ENCODE results near the gene ASGR2.
"Not testable (repeated sequence)": the region's sequence is repeated elsewhere in the genome, so short reads cannot be mapped to it uniquely, and the experiment has no call there.

ASGR2 gene

DNA sequence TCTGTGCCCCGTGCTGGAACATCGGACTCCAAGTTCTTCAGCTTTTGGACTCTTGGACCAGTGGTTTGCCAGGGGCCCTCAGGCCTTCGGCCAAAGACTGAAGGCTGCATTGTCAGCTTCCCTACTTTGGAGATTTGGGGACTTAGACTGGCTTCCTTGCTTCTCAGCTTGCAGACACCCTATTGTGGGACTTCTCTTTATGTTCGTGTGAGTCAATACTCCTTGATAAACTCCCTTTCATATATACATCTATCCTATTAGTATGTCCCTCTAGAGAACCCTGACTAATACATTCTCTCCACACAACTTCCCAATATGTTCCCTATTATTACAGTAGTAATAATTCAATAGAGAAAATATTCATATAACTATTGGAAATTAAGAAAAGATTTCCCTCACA, 9.2 kb upstream of the ASGR2 start:
- DNase-seq = no peak

DNA sequence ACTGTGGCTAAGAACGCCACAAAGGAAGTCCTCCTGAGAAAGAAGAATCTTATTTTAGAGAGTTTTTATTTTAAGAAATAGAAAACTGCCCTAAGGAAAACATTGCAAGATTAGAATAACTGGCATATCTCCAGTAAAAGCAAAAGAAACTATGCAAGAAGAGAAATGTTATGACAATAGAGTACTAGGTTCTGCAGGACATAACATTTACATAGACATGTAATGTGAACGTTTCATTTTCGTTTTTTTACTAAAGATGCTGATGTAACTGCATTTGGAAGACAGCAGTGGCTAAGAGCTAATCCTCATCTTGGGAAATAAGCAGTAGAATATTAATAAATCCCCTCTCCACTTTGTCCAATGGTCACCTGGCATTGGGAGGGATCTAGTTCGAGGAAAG, 7.8 kb upstream of the ASGR2 start:
- no peak for DNase-seq

DNA sequence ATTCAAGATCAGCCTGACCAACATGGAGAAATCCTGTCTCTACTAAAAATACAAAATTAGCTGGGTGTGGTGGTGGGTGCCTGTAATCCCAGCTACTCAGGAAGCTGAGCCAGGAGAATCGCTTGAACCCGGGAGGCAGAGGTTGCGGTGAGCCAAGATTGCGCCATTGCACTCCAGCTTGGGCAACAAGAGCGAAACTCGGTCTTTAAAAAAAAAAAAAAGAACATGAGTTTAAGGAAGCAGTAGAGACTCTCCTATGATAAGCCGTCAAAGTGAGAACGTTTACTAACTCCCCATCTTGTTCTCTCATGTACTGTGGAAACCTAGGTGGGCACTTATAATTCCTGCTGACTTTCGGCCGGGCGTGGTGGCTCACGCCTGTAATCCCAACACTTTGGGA, 6.0 kb upstream of the ASGR2 start:
- not testable (repeated sequence) for DNase-seq

DNA sequence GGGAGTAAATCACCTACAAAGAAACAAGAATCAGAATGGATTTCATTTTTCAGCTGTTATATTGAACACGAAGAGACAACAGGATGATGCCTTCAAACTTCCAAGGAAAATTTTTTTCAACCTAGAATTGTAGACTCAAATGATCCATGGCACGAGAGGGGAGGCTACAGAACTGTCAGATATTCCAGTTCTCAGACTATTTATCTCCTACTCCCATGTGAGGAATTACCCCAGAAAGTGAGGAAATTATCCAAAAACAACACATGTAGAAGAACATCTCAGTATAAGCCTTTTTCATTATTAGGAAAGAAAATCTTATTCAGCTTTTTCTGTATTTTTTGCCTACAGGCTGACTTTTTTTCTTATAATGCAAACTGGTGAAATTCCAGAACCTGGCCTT, 5.5 kb upstream of the ASGR2 start:
- DNase-seq = no peak

DNA sequence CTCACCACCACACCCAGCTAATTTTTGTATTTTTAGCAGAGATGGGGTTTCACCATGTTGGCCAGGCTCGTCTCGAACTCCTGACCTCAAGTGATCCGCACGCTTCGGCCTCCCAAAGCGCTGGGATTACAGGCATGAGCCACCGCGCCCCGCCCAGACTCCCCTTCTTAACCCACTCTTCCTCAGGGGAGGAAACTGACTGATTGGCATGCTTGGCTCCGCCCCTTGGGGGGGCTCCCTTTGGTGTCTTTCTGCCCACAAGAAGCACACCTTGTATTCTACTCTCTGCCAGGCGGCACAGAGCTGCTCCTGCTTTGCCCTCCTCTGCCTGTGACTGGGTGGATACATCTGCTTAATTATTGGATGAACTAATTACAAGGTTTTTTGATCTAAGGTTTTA, 4.7 kb upstream of the ASGR2 start:
- no peak for DNase-seq

DNA sequence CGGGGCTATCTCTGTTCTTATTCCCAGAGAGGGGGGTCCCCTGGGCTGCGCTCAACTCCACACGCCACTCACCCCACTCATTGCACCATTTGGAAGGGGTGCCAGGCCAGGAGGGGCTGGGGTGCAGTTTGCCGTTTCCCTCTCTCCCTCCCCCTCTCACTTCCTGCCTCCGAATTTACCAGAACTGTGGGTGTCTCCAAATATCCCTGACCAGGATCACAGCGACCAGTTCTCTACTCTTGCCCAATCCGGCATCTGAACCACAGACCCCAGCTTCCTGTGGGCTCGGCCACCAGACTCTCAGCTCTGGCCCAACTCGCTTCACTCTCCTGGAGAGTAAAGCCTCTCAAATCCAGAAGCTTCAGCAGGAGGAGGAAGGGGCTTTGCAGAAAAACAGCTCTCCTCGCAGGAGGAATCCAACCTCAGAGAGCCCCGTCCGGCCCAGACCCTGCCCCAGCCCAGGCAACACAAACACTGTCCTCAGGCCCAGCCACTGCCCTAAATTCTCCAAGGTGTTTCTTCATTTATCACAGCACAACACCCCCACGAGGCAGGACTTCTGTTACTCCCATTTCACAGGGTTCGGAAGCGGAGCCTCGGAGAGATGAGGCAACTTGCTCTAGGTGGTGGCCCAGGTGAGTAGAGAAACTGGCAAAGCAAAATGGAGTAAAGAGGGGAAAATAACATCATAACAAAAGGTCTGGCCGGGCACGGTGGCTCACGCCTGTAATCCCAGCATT, 423 bp upstream of the ASGR2 start:
- DNase-seq = no peak

DNA sequence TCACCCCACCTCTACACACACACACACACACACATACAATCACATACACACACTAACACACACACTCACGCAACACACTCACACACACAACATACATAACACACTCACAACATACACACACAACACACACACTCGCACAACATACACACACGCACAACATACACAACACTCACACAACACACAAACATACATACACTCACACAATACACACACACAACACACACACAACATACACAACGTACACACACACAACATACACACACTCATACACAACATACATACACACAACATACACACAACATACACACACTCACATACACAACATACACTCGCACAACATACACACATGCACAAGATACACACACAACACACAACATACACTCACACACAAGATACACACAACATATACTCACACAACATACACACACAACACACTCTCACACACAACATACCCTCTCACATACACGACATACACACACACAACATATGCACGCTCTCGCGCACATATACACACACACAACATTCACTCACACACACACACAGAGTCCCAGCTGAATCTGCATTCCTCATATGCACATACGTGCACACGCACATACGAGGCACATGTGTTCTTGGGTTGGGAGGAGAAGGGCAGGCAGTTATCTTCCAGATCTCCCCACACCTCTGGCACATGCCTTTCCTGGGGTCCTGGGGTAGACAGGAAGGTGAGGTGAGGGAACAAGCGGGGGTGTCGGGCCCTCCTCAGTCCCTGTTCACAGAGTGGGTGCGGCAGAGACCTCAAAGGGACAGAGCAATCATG, 1.1 kb downstream of the ASGR2 start:
- no peak for DNase-seq

DNA sequence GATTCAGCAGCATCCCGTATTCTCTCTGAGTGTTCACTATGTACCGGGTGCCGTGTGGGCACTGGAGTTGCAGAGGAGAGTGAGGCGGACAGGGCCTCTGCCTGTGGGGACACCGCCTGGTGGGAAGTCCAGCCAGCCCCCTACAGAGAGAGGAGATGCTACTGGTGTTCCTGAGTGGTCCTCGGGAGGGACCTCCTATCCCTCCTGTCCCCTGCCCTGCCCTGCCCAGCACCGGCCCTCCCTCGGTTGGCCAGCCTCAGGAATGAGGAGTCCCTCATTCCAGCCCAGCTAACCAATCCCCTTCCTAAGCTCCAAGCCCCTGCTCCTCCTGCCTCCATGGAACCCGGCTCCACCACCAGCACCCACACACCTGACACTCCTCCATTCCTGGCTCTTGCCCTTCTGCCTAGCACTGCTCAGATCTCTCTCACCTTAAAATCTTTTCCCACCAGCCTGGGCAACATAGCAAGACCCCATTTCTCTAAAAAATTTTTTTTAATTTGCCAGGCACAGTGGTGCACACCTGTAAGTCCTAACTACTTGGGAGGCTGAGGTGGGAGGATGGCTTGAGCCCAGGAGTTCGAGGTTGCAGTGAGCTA, 2.0 kb downstream of the ASGR2 start:
- DNase-seq = no peak

DNA sequence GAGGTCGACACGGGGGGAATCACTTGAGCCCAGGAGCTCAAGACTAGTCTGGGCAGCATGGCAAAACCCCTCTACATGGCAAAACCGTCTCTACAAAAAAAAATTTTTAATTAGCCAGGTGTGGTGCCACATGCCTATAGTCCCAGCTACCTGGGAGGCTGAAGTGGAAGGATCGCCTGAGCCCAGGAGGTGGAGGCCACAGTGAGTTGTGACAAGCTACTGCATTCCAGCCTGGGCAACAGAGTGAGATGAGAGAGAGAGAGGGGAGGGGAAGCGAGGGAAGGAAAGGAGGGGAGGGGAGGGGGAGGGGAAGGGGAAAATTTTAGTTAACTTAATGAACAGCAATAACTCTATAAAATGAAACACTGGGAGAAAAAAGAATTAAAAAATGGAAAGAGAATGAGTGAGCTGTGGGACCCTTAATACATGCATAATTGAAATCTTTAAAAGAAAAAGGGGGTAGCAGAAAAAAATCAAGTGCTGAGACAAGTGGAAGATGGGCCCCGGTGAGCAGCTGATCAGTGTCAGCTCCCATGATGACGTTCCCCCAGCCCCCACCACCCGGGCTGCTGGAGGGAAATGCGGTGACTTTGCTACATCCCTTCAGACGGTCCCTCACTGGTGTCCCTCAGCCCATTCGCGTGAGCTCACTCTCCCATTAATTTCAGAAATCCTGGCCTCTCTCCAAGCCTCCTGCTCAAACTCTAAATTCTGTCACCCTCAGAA, 2.7 kb downstream of the ASGR2 start:
- no peak for DNase-seq

DNA sequence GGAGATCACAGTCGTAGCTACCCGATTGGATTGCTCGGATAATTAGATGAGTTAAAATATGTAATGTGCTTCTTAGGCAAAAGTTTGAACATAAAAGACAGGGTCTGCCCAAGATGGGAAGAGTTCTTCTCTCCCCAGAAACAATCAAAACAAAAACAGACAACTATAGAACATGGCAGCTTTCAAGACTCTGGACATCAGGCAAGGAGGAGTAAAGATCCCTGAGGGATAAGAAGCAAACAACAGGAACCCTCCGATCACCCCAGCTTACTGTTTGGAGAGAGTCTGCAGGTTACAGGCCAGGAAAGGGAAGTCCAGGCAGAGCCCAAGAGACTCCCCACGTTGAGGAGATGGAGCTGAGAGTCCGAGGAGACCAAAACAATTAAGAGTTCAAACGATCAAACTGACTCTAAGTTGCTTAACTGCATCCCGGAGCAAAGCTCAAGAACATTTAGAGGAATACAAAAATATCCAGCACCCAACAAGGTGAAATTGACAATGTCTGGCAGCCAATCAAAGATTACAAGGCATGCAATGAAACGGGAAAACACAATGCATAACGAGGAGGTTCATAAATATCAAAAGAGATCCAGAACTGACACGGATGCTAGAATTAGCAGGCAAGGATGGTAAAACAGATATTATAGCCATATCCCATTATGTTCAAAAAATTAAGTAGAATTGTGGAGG, 3.9 kb downstream of the ASGR2 start:
- DNase-seq = no peak

DNA sequence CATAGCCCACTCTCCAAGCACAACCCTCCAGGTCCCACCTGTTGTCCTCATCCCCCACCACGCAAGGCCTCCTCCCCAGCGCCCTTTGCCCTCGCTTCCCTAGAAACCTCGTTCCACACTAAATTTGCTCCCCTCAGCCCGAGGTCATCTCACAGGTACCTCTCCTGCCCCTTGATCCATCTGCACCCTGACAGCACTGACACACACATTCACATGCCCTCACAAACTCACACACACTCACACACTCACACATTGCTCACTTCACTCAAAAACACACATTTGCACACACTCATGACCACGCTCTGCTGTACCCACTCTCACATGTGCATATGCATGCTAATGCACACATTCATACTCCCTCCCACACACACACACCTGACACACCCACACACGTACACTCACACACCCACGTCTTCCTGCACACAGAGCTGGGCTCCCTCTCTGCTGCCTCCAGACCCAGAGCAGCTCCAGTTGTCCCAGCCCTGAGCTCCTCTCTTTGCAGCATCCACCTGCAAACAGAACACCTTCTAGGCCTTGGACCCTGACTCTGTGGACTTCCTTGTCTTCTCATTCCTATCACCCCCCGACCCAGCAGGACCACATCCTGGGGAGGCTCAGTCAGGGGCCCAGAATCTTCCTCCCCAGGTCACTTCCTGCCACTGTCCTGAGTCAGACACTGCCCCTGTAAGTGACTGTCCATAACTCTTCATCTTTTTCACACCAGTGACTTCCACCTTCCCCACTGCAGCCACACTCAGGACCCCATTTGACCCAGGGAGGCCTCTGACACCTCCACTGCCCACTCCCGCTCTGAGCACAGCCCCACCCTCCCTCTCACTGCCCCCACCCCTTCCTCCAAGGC, 4.9 kb downstream of the ASGR2 start:
- no peak for DNase-seq

DNA sequence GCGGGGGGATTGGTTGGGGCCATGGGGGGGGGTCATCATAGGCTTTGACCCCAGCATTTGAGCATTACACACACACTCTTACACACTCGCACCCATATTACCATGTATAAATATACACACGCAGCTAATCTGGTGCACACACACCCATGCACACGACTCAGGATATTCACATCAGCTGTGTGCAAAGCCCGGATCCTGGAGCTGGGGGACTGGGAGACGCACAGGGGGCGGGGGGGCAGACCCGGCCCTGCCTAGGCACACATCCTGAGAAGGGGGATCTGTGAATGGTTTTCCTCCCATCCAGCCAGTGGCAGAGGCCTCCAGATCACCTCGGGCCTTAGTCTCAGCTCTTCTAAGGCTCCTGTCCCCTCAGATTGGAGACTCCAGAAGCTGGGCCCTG, 5.6 kb downstream of the ASGR2 start:
- no peak for DNase-seq

DNA sequence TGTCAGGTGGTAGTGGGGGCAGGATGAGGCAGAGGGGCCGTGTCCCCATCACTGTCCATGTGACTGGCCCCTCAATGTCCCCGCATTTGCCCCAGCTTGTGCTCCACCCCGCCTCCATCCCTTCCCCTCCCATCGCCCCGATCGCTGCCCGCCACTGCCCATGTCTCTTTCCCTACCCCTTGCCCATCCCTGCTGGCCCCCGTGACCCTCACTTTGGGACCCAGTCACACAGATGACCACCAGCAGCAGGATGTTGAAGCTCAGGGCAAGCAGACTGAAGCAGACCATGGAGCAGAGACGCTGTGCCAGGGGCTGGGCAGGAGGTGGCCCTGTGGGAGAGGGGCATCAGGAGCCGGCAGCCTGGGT, 6.1 kb downstream of the ASGR2 start:
- DNase-seq = no peak

DNA sequence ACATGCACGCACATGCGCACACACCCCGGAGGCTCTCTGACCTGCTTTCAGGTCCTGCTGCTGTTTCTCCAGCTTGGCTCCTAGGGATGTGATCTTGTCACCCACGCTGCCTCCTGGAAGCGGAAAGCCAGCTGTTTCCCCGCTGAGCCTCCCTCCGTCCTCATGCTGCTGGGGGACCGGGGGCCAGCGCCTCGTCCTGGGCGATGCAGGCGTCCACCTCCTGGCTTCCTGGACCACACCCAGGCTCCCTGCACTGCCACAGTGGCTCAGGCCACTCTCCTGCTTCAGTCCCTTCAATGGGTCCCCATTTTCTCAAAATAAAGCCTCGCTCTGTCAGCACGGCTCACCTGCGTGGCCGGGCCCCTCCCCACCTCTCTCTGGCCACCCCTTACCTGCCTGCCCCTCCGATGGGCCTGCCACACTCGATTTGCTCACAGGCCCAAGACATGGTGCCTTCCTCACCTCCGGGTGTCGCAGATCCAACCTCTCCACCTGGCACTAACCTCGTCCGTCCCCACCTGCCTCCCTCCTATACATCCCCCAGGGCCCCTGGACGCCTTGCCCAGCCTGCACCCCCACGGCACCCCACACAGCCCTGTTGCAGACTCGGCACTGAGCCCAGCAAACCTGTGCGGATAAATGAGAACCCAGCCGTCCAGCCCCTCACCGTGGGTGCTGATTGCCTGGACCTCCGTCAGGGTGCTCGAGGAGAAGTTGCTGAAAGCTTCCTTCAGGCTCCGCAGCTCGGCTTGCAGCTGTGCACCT, 6.6 kb downstream of the ASGR2 start:
- DNase-seq = no peak

DNA sequence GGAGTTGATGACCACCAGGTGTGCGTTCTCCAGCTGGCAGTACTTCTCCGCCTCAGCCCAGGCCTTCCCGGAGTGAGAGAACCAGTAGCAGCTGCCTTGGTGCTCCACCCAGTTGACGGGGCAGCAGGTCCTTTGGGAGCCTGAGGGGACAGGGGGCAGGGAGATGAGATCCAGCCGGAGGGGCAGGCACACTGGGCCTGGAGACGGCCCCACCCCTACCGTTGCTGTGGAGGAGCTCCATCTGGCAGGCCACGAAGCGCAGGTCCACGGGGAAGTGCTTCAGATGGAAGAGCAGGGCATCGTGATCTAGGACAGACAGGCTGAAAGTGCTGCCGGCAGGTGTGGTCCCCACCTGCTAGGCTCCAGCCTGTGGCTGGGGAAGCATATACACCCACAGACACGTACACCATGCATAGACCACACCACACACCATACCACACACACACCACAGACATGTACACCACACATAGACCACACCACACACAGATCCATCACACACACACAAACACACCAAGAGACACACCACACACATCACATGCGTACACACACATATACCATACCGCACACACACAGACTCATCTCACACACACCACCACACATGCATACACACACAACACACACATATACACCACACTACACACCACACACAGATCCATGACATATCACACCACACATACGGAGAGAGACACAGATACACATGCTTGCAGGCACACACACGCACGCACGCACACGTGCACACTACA, 7.4 kb downstream of the ASGR2 start:
- DNase-seq = no peak

DNA sequence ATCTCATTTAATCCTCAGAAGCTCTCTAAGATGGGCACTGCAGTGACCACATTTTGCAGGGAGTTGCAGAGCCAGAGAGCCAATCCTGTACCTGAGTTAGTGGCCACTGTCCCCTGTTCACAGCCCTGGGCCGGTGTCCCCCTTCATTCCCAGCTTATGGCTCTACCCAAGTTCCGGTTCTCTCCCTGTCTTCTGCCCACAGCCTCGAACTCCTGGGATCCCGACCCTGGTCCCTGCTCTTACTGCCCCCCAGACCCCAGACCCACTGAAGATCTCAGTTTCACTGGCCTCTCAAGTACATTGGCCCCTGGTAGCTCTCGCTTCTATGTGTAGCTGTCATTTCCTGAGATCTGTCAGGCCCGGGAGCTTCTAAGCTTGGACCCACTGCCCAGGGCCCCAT, 12.2 kb downstream of the ASGR2 start:
- DNase-seq = no peak

DNA sequence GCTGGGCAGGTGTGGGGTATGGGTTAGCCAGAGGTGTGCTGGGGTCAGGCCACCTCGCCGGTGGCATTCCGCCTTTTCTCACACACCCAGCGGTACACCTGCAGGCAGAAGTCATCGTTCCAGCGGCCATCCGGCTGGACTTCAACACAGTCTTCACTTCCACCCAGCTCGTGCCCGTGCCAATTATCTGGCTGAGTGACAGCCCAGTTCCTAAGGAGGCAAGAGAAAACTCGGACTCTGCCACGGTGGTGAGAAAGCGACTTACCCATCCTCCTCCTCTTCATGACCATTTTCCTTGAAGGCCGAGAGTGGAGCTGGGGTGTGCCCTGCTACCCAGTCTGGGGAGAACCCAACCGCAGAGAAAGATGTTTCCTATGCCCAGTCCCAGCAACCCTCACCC, 13.1 kb downstream of the ASGR2 start:
- no peak for DNase-seq

DNA sequence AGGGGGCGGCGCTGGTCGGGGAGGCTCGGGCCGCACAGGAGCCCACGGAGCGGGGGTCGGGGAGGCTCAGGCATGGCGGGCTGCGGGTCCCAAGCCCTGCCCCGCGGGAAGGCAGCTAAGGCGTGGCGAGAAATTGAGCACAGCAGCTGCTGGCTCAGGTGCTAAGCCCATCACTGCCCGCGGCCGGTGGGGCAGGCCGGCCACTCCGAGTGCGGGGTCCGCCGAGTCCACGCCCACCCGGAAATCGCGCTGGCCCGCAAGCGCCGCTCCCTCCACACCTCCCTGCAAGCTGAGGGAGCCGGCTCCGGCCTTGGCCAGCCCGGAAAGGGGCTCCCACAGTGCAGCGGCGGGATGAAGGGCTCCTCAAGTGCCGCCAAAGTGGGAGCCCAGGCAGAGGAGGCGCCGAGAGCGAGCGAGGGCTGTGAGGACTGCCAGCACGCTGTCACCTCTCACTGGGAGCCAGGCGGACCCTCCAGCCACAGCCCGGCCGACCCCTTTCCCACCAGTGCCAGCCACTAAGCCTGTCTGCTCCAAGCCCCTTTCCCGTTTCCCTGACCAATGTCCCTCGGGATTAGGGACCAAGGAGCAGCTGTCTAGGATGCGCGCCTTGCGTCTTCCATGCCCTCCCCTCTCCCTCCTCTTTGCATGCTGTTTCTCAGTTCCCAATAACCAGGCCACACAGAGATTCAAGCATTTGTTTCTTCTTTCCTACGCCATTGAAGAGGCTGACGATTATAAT, 13.8 kb downstream of the ASGR2 start:
- DNase-seq = not testable (repeated sequence)

DNA sequence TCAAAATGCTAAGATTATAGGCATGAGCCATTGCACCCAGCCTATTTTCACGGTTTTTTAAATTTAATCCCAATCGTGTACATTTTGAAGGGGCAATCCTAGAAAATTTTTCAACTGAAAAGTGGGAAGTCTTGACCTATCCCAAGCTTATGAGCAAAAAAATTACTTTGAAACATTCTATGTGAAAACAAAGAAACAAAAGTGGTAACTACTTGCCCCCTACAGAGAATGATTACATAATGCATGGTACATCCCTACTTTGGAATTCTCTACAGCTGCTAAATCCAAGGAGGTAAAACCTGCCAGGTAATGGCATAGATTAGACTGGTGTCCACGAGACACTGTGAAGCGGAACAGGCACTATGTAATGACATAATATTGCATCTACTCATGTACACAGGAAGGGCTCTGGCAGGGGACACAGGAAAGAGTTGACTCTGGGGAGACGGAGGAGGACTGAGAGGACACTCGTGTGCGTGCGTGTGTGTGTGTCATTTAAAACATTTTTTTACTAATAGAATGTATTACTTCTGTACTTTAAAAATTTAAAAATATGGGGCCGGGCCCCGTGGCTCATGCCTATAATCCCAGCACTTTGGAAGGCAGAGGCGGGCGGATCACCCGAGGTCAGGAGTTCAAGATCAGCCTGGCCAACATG, 15.7 kb downstream of the ASGR2 start:
- no peak for DNase-seq

Data from stimulated activated CD4-positive, alpha-beta T cell treated with anti-CD3 and anti-CD28 coated beads, Interleukin-12 subunit alpha, Interleukin-12 subunit beta, amount 100 ng/mL, for 4 hours (primary cell).